Transverse colon (tissue), 4 donors: ENCODE measurements around the gene CLSTN2. TPM values are rescaled to one million over a fixed set of nuclear protein-coding genes. Genes with fewer than 3 reads are reported as not detected.

Experiments
- DNase-seq: peaks from one replicate; pipeline ENCODE4 v3.0.0-alpha.2; 2019
- H3K27ac ChIP-seq, 4 donors: fragments of 200-600 bp; sonication (generic); 2 replicates each; pipeline ENCODE4 v1.5.1; 2016 to 2018; ENCODE audit warnings: inconsistent platforms in 4 of 4
- H3K27me3 ChIP-seq: fragments of 200-600 bp; sonication (generic); 2 replicates; pipeline ENCODE4 v1.5.1; 2017; ENCODE audit warnings: inconsistent platforms
- H3K36me3 ChIP-seq, 4 donors: fragments of 200-600 bp; sonication (generic); 2 replicates each; pipeline ENCODE4 v1.5.1; 2017 to 2019; ENCODE audit warnings: inconsistent platforms in 4 of 4
- H3K4me1 ChIP-seq, 4 donors: fragments of 200-600 bp; sonication (generic); 2 replicates each; pipeline ENCODE4 v1.5.1; 2017 to 2020; ENCODE audit warnings: inconsistent platforms in 4 of 4
- H3K4me3 ChIP-seq, 4 donors: fragments of 200-600 bp; sonication (generic); 1 replicate in 1 of 4; 2 replicates in 3 of 4; pipeline versions ENCODE4 v1.5.1 to v1.6.1; 2017 to 2019; ENCODE audit warnings: inconsistent platforms in 4 of 4
- H3K9me3 ChIP-seq, 2 donors: fragments of 200-600 bp; sonication (generic); 2 replicates each; pipeline ENCODE4 v1.5.1; 2017 to 2019; ENCODE audit warnings: inconsistent platforms in 2 of 2
- EP300 ChIP-seq: sonication (generic); formaldehyde crosslinking; IDR thresholded peaks from one replicate; pipeline ENCODE4 v1.6.1; 2017; ENCODE audit warnings: antibody characterized with exemption, low read depth
- POLR2A ChIP-seq: fragments of 450-650 bp; IDR thresholded peaks from one replicate; pipeline ENCODE4 v1.6.1; 2016; ENCODE audit warnings: antibody characterized with exemption, mild to moderate bottlenecking, moderate library complexity
- POLR2AphosphoS5 ChIP-seq, 3 donors: sonication (generic); formaldehyde crosslinking; IDR thresholded peaks; one replicate each; pipeline ENCODE4 v1.6.1; 2016; ENCODE audit warnings: antibody characterized with exemption in 3 of 3
- WGBS, 2 donors: methylation state at CpG; one replicate each; pipeline ENCODE4 v1.1.5; 2018; ENCODE audit warnings: low coverage in 1 of 2; 5-methylcytosine and 5-hydroxymethylcytosine counted together
- in situ Hi-C, 4 donors: fragments of 200-750 bp; cut with MboI; loops; one replicate each; pipeline versions ENCODE4 v1.15.0 to v1.15.1; 2017; ENCODE audit warnings: low sequenced_read_pairs in 3 of 4, low pct_ligation_motif_present in 1 of 4, low pct_unique_long_range_greater_than_20kb in 1 of 4
- intact Hi-C: fragments of 100-400 bp; cut with DNase I; formaldehyde crosslinking; loops from one replicate; pipeline ENCODE4 v1.15.1; 2023; ENCODE audit warnings: low total_unique reads
- total RNA-seq, 4 donors: library from RNA; depleted of rRNA; stranded (reverse); fragments of >200 nt; gene quantifications; one replicate each; pipeline ENCODE4 v1.1.0, GENCODE V29; 2016
- TF ChIP-seq, protein P1 (sequence below), 5 experiments: fragments of 200-600 bp in 3 of 5; fragments of 450-650 bp in 2 of 5; sonication (generic) in 3 of 5; IDR thresholded peaks; 1 replicate in 2 of 5; 2 replicates in 3 of 5; pipeline ENCODE4 v1.5.1; 2016 to 2017; ENCODE audit warnings: antibody characterized with exemption in 5 of 5, inconsistent platforms in 3 of 5, mild to moderate bottlenecking in 2 of 5, moderate library complexity in 1 of 5

Gene CLSTN2
- total RNA-seq, 4 donors from 2014 or later, result 0.60 to 9.0 (median 2.2) TPM

DNA sequence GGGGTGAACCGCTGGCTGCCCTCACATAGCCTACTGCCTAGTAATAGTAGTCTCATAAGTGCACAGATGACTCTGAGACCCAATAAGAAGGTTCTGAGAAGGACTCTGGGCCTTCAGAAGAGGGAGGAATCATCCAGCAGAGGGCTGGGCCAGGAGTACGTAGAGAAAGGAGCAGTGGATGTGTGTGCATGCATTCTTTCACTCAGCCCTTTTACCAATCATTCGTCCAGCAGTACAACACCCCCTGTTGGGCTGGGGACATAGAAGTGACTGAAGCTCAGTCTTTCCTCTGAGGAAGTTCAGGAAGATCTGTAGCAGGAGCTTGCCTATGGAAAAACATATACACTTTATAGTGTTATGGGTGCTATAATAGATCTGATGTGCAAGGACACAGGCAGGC is 333.1 kb downstream of the CLSTN2 start:
- H3K9me3 ChIP-seq, result no peaks in the 10 kb centered on the region
- no peak for DNase-seq
- in situ Hi-C loops, result no loop called here
- no peaks in the 10 kb centered on the region for H3K4me1 ChIP-seq
- no peak overlapping the region for H3K27ac ChIP-seq
- TF ChIP-seq POLR2AphosphoS5 (IDR thresholded peaks at IDR 0.05) (no peak), EP300 (no peak)
- TF ChIP-seq, protein P1, sequence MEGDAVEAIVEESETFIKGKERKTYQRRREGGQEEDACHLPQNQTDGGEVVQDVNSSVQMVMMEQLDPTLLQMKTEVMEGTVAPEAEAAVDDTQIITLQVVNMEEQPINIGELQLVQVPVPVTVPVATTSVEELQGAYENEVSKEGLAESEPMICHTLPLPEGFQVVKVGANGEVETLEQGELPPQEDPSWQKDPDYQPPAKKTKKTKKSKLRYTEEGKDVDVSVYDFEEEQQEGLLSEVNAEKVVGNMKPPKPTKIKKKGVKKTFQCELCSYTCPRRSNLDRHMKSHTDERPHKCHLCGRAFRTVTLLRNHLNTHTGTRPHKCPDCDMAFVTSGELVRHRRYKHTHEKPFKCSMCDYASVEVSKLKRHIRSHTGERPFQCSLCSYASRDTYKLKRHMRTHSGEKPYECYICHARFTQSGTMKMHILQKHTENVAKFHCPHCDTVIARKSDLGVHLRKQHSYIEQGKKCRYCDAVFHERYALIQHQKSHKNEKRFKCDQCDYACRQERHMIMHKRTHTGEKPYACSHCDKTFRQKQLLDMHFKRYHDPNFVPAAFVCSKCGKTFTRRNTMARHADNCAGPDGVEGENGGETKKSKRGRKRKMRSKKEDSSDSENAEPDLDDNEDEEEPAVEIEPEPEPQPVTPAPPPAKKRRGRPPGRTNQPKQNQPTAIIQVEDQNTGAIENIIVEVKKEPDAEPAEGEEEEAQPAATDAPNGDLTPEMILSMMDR (IDR thresholded peaks at IDR 0.05), result no peak
- no peaks in the 10 kb centered on the region for H3K27me3 ChIP-seq
- WGBS, 2 donors, result 80 to 83% methylated on average over 2 to 3 of the region's 3 CpGs
- no peak overlapping the region for H3K4me3 ChIP-seq
- intact Hi-C loops, result no loop called here
- H3K36me3 ChIP-seq, result no peaks in the 10 kb centered on the region

DNA sequence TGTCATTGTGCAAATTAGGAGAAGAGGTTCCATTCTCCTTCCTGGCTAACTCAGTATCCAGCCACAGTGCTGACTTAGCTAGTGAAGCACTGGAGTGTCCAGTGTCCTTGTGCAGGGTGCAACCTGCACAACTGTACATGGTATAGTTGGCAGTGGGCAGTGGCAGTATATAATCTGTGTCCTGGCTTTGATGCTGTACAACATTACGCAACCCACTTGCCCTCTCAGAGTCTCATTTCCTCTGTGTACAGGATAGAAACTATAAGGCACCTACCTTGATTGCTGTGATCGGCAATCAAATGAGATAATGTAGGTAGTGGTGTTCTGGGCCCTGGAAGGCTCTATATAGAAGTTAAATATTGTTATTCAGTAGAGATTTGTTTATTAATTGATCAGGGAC is 333.6 kb downstream of the CLSTN2 start:
- H3K36me3 ChIP-seq, result no peaks in the 10 kb centered on the region
- H3K4me1 ChIP-seq, result no peaks in the 10 kb centered on the region
- intact Hi-C loops, result no loop called here
- in situ Hi-C loops, result no loop called here
- no peak overlapping the region for H3K27ac ChIP-seq
- no peak for TF ChIP-seq POLR2A
- 57 to 90% methylated on average over 1 to 2 of the region's 2 CpGs for WGBS, 2 donors
- no peak for DNase-seq
- H3K9me3 ChIP-seq, result no peaks in the 10 kb centered on the region
- no peaks in the 10 kb centered on the region for H3K27me3 ChIP-seq
- no peak overlapping the region for H3K4me3 ChIP-seq

DNA sequence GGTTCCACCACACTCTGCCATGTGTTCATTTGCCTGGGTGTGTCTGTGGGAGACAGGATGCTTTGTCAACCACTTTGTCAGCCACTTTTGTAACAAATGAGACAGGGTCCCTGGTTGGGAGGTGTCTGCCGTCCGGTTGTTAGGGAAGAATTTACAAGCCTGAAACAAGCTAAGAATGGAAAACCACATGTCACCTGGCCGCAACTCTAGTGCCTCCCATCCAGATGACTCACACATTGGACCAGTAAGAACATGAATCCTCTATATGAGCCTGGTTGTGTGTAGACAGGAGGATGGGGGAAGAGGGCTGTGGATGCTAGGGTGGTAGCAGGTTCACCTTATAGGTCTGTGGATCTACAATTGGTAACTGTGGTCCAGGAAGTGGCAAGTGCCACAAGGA is 335.3 kb downstream of the CLSTN2 start:
- H3K9me3 ChIP-seq, result no peaks in the 10 kb centered on the region
- intact Hi-C loops (no loop called here), in situ Hi-C loops (no loop called here)
- 75 to 80% methylated on average over 3 of the region's 3 CpGs for WGBS, 2 donors
- H3K36me3 ChIP-seq, result no peaks in the 10 kb centered on the region
- DNase-seq, result no peak
- H3K4me1 ChIP-seq, result no peaks in the 10 kb centered on the region
- H3K27ac ChIP-seq, result no peak overlapping the region
- H3K27me3 ChIP-seq, result no peaks in the 10 kb centered on the region
- TF ChIP-seq EP300, result no peak
- TF ChIP-seq, protein P1 (IDR thresholded peaks at IDR 0.05), result no peak
- no peak for TF ChIP-seq POLR2A
- no peak for TF ChIP-seq POLR2AphosphoS5 (IDR thresholded peaks at IDR 0.05)
- H3K4me3 ChIP-seq, result no peak overlapping the region

DNA sequence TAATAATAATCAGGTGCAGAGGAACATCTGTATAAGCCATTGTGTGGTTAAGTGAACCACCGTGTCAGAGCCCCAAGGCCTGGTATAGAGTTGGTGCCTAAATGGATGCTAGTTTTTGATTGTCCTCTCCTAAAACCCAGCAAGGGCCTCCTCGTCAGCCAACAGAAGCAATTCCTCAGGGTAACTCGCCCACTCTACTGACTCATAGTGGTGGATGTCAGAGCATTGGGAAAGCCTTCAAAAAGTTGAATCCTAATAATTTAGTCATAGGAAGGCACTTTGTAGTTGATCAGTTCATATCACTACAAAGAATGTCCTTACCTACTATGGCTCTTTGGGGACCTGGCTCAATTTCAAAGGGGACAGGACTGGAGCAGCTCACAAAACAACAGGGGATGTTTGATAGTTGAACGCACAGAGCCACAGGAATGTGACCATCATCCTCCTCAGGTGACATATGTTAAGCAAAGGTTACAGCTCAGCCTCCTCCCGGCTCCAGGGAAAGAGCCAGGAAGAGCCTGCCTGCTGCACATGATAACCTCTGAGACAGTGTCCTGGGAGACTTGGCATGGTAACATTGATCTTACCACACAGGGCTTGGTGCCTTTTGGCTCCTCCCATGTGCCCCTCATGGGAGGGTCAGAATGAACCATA is 338.7 kb downstream of the CLSTN2 start:
- no peak for TF ChIP-seq POLR2AphosphoS5 (IDR thresholded peaks at IDR 0.05)
- no peak for TF ChIP-seq POLR2A
- TF ChIP-seq, protein P1 (IDR thresholded peaks at IDR 0.05), result no peak
- TF ChIP-seq EP300, result no peak
- WGBS, 2 donors, result 85% methylated on average over 5 of the region's 5 CpGs; no CpG with 5 or more reads in 1 of the 2 donors
- DNase-seq, result no peak
- in situ Hi-C loops (no loop called here), intact Hi-C loops (no loop called here)
- Histone ChIP-seq H3K4me3 (no peak overlapping the region), H3K9me3 (no peaks in the 10 kb centered on the region), H3K27me3 (no peaks in the 10 kb centered on the region), H3K4me1 (no peaks in the 10 kb centered on the region), H3K36me3 (no peaks in the 10 kb centered on the region), H3K27ac (no peak overlapping the region)

DNA sequence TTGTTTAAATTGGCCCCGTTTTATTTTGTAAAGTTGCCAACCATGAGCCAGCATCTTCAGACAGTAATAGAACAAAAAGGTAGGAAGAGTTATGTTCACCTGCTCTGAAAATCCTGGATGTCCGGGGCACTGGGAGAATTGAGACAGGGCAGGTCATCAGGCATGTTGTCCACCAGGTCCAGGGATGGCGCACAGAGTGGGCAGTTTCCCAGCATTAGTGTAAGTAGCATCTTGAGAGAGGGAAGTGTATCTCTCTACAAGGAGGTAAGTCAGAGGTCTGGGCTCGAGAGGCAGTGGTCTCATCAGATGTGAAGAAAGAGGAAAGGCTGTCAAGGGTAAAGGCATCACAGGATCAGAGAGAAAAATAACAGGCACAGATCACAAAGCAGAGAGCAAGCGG is 339.4 kb downstream of the CLSTN2 start:
- no peak overlapping the region for H3K4me3 ChIP-seq
- H3K4me1 ChIP-seq, result no peaks in the 10 kb centered on the region
- WGBS, 2 donors, result 71 to 73% methylated on average over 5 of the region's 5 CpGs
- no peak overlapping the region for H3K27ac ChIP-seq
- intact Hi-C loops (no loop called here), in situ Hi-C loops (no loop called here)
- no peak for DNase-seq
- no peaks in the 10 kb centered on the region for H3K27me3 ChIP-seq
- no peak for TF ChIP-seq EP300
- H3K36me3 ChIP-seq, result no peaks in the 10 kb centered on the region
- no peaks in the 10 kb centered on the region for H3K9me3 ChIP-seq
